ENCODE data around the gene SF3B6. TPM values are rescaled to one million over a fixed set of nuclear protein-coding genes. Genes with fewer than 3 reads are reported as not detected.

Gene SF3B6
- total and polyA plus RNA-seq, 9 of the 15 experiments (the other 6 are each of a cell fraction or from before 2014, with no cell fraction given): 146 to 591 (median 295) TPM

DNA sequence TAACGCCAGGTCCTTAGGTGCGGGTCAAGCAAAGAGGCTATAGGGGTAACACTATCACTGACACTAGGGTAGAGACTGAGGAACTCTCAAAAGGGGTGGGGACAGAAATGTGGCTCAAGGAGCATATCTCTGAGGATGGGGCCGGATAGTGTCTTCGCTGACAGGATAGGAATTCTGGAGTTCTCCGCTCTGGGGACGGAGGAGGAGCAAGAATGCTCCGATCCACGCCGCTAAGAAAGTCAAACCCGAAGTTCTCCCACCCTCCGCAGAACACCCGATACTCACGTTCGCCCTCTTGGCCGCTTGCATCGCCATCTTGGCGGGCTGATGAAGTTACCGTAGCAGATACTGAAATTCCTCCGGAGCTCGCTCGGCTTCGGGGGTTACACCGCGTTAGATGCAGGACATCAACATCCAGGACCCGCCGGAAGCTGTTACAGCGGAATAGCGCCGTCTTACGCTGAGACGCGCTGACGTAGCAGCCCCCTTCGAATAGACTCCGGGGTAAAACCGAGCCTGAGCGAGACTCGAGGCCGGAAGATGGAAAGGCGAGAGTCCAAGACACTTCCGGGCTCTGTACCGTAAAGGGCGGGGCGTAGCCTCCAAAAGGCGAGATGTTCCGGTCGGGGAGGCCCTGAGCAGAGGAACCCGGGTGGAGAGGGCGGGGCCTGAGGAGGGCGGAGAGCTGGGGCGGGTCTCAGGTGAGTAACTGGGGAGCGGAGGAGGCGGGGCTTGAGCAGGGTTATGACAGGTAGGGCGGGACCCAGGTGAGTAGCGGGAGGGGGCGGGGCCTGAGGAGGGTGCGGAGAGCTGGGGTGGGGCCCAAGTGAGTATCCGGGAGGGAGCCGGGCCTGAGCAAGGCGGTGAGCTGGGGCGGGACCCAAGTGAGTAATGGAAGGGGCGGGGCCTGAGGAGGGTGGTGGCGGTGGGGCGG is at the start of gene SF3B6 (continued):
- TF ChIP-seq, protein P1, sequence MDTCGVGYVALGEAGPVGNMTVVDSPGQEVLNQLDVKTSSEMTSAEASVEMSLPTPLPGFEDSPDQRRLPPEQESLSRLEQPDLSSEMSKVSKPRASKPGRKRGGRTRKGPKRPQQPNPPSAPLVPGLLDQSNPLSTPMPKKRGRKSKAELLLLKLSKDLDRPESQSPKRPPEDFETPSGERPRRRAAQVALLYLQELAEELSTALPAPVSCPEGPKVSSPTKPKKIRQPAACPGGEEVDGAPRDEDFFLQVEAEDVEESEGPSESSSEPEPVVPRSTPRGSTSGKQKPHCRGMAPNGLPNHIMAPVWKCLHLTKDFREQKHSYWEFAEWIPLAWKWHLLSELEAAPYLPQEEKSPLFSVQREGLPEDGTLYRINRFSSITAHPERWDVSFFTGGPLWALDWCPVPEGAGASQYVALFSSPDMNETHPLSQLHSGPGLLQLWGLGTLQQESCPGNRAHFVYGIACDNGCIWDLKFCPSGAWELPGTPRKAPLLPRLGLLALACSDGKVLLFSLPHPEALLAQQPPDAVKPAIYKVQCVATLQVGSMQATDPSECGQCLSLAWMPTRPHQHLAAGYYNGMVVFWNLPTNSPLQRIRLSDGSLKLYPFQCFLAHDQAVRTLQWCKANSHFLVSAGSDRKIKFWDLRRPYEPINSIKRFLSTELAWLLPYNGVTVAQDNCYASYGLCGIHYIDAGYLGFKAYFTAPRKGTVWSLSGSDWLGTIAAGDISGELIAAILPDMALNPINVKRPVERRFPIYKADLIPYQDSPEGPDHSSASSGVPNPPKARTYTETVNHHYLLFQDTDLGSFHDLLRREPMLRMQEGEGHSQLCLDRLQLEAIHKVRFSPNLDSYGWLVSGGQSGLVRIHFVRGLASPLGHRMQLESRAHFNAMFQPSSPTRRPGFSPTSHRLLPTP (IDR thresholded peaks at IDR 0.05; ENCODE audit: borderline replicate concordance, extremely low read depth, insufficient read length): no peak
- TF ChIP-seq, protein P2, sequence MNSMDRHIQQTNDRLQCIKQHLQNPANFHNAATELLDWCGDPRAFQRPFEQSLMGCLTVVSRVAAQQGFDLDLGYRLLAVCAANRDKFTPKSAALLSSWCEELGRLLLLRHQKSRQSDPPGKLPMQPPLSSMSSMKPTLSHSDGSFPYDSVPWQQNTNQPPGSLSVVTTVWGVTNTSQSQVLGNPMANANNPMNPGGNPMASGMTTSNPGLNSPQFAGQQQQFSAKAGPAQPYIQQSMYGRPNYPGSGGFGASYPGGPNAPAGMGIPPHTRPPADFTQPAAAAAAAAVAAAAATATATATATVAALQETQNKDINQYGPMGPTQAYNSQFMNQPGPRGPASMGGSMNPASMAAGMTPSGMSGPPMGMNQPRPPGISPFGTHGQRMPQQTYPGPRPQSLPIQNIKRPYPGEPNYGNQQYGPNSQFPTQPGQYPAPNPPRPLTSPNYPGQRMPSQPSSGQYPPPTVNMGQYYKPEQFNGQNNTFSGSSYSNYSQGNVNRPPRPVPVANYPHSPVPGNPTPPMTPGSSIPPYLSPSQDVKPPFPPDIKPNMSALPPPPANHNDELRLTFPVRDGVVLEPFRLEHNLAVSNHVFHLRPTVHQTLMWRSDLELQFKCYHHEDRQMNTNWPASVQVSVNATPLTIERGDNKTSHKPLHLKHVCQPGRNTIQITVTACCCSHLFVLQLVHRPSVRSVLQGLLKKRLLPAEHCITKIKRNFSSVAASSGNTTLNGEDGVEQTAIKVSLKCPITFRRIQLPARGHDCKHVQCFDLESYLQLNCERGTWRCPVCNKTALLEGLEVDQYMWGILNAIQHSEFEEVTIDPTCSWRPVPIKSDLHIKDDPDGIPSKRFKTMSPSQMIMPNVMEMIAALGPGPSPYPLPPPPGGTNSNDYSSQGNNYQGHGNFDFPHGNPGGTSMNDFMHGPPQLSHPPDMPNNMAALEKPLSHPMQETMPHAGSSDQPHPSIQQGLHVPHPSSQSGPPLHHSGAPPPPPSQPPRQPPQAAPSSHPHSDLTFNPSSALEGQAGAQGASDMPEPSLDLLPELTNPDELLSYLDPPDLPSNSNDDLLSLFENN (IDR thresholded peaks at IDR 0.05; ENCODE audit: low read depth in 2 of 2, low read length in 2 of 2): peak in 1 of 2 experiments; percentile 74; a peak in 1 of 4 replicates
- TF ChIP-seq, protein P3, sequence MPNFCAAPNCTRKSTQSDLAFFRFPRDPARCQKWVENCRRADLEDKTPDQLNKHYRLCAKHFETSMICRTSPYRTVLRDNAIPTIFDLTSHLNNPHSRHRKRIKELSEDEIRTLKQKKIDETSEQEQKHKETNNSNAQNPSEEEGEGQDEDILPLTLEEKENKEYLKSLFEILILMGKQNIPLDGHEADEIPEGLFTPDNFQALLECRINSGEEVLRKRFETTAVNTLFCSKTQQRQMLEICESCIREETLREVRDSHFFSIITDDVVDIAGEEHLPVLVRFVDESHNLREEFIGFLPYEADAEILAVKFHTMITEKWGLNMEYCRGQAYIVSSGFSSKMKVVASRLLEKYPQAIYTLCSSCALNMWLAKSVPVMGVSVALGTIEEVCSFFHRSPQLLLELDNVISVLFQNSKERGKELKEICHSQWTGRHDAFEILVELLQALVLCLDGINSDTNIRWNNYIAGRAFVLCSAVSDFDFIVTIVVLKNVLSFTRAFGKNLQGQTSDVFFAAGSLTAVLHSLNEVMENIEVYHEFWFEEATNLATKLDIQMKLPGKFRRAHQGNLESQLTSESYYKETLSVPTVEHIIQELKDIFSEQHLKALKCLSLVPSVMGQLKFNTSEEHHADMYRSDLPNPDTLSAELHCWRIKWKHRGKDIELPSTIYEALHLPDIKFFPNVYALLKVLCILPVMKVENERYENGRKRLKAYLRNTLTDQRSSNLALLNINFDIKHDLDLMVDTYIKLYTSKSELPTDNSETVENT (CRISPR knock-in tag; IDR thresholded peaks at IDR 0.05): no peak
- TF ChIP-seq COPS2 (conservative IDR thresholded peaks at IDR 0.05) (no peak), SIRT6 (IDR thresholded peaks at IDR 0.05; ENCODE audit: low read depth, low read length) (no peak), NONO (IDR thresholded peaks at IDR 0.05; ENCODE audit: low read depth in 2 of 2, low read length in 1 of 2) (peak in 1 of 2 experiments; percentile 31; a peak in 1 of 4 replicates), HNRNPL (IDR thresholded peaks at IDR 0.05; ENCODE audit: low read depth, low read length) (no peak), ZNF384 (IDR thresholded peaks at IDR 0.05; ENCODE audit: low read depth, low read length) (peak; percentile 54), EHMT2 (IDR thresholded peaks at IDR 0.05) (no peak), ZBTB17 (CRISPR knock-in tag; IDR thresholded peaks at IDR 0.05) (no peak; the same call in 1 of the 2 replicates), TCFL5 (CRISPR knock-in tag; conservative IDR thresholded peaks at IDR 0.05) (no peak)
- TF ChIP-seq, protein P4, sequence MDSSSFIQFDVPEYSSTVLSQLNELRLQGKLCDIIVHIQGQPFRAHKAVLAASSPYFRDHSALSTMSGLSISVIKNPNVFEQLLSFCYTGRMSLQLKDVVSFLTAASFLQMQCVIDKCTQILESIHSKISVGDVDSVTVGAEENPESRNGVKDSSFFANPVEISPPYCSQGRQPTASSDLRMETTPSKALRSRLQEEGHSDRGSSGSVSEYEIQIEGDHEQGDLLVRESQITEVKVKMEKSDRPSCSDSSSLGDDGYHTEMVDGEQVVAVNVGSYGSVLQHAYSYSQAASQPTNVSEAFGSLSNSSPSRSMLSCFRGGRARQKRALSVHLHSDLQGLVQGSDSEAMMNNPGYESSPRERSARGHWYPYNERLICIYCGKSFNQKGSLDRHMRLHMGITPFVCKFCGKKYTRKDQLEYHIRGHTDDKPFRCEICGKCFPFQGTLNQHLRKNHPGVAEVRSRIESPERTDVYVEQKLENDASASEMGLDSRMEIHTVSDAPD (CRISPR knock-in tag; IDR thresholded peaks at IDR 0.05): no peak
- TF ChIP-seq, protein P5, sequence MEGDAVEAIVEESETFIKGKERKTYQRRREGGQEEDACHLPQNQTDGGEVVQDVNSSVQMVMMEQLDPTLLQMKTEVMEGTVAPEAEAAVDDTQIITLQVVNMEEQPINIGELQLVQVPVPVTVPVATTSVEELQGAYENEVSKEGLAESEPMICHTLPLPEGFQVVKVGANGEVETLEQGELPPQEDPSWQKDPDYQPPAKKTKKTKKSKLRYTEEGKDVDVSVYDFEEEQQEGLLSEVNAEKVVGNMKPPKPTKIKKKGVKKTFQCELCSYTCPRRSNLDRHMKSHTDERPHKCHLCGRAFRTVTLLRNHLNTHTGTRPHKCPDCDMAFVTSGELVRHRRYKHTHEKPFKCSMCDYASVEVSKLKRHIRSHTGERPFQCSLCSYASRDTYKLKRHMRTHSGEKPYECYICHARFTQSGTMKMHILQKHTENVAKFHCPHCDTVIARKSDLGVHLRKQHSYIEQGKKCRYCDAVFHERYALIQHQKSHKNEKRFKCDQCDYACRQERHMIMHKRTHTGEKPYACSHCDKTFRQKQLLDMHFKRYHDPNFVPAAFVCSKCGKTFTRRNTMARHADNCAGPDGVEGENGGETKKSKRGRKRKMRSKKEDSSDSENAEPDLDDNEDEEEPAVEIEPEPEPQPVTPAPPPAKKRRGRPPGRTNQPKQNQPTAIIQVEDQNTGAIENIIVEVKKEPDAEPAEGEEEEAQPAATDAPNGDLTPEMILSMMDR (IDR thresholded peaks at IDR 0.05 in 2 of 3, conservative IDR thresholded peaks at IDR 0.05 in 1 of 3; ENCODE audit: insufficient read depth in 2 of 3, low read depth in 1 of 3, low read length in 3 of 3): peak in 1 of 3 experiments; percentile 14; a peak in 1 of 6 replicates

Data from K562 (cell line).